SK-MEL-5 (cell line): ENCODE results near the gene MXD3. TPM values are rescaled to one million over a fixed set of nuclear protein-coding genes. Genes with fewer than 3 reads are reported as not detected.
"Not testable (repeated sequence)": the region's sequence is repeated elsewhere in the genome, so short reads cannot be mapped to it uniquely, and the experiment has no call there.

Experiments
- DNase-seq: peaks from one replicate; pipeline ENCODE4 v3.0.0-alpha.2; 2016; ENCODE audit warnings: low read depth, low spot score
- in situ Hi-C: cut with HindIII; loops from 2 replicates; pipeline ENCODE4 v1.10.0; 2016; ENCODE audit warnings: low sequenced_read_pairs, high pct_unique_total_duplicates, low pct_unique_long_range_greater_than_20kb
- total RNA-seq: library from RNA; depleted of rRNA; stranded (reverse); fragments of >200 nt; shearing (Covaris generic); gene quantifications from 2 replicates; pipeline ENCODE4 v1.2.3, GENCODE V29; 2014

Gene MXD3
- total RNA-seq, 1 experiment from 2014 or later, result 3.6 TPM

GRCh38 chr5:177310332-177310731 is 1.4 kb downstream of the MXD3 start:
- DNase-seq, result no peak

GRCh38 chr5:177309351-177310191 is 2.1 kb downstream of the MXD3 start:
- in situ Hi-C loops, result no loop called here
- DNase-seq, result peak; percentile 73

More at GRCh38 chr5:177310332-177310731, 1.4 kb downstream of the MXD3 start:
- in situ Hi-C loops, result no loop called here

GRCh38 chr5:177308740-177309139 is 3.0 kb downstream of the MXD3 start:
- in situ Hi-C loops, result no loop called here
- DNase-seq, result no peak

GRCh38 chr5:177307544-177308363 is 3.9 kb downstream of the MXD3 start:
- no peak for DNase-seq
- in situ Hi-C loops, result no loop called here

- DNase-seq, result peak; percentile 22
- in situ Hi-C loops, result no loop called here
Measured at GRCh38 chr5:177306674-177307543, 4.8 kb downstream of the MXD3 start.

GRCh38 chr5:177306103-177306640 is 5.5 kb downstream of the MXD3 start:
- in situ Hi-C loops, DNase-seq: not testable (repeated sequence)

GRCh38 chr5:177304392-177305119 is 7.1 kb downstream of the MXD3 start:
- in situ Hi-C loops, result no loop called here
- no peak for DNase-seq

GRCh38 chr5:177303925-177304391 is 7.7 kb downstream of the MXD3 start:
- in situ Hi-C loops, result no loop called here
- DNase-seq, result no peak

GRCh38 chr5:177303121-177303924 is 8.4 kb downstream of the MXD3 start, which contains the start of the genes PRELID1 and RAB24:
TSS of gene PRELID1 (plus strand) at chr5:177303799. CDS start at chr5:177303986, 187 bp downstream.
TSS of gene RAB24 (minus strand) at chr5:177303719. CDS start at chr5:177303288, 431 bp downstream.
- in situ Hi-C loops, result no loop called here
- peak; percentile 72 for DNase-seq

- peak; percentile 34 for DNase-seq
- in situ Hi-C loops, result no loop called here
Measured at GRCh38 chr5:177302354-177303110, 9.2 kb downstream of the MXD3 start.

GRCh38 chr5:177301503-177302165 is 10.1 kb downstream of the MXD3 start:
- DNase-seq, result no peak
- in situ Hi-C loops, result no loop called here

- no peak for DNase-seq
- in situ Hi-C loops, result no loop called here
Measured at GRCh38 chr5:177300951-177301350, 10.7 kb downstream of the MXD3 start.

- in situ Hi-C loops, result no loop called here
- peak; percentile 64 for DNase-seq
Measured at GRCh38 chr5:177300236-177300880, 11.3 kb downstream of the MXD3 start.

- in situ Hi-C loops, result no loop called here
- no peak for DNase-seq
Measured at GRCh38 chr5:177299697-177300096, 12.0 kb downstream of the MXD3 start.
